B cell (primary cell): ENCODE results near the gene SMARCA4.

Source experiments
- CTCF ChIP-seq: fragments of 200-600 bp; IDR thresholded peaks from one replicate; pipeline ENCODE4 v1.8.0; 2022; ENCODE audit warnings: antibody characterized with exemption, mild to moderate bottlenecking
- EZH2 ChIP-seq: IDR thresholded peaks from 2 replicates; pipeline ENCODE4 v1.6.1; 2012; ENCODE audit warnings: borderline replicate concordance, low read depth, mild to moderate bottlenecking, moderate library complexity, low read length; ENCODE audit not compliant: insufficient read depth, poor library complexity, severe bottlenecking

- TF ChIP-seq CTCF, result no peak
- TF ChIP-seq EZH2, result no peak
These were observed 87.0 kb downstream of the SMARCA4 start for GRCh38 chr19:11047866-11048265.
